Mucosa of descending colon (tissue), 3 donors: ENCODE results near the gene ATG10. TPM values are rescaled to one million over a fixed set of nuclear protein-coding genes. Genes with fewer than 3 reads are reported as not detected.

Experiments used
- ATAC-seq: fragments of 200-7000 bp; cut with Tn5 transposase; one replicate; pipeline ENCODE4 v1.9.1; 2020; ENCODE audit warnings: mild to moderate bottlenecking, moderate library complexity
- DNase-seq, 3 donors: peaks; one replicate each; pipeline ENCODE4 v3.0.0-alpha.2; 2020
- H3K36me3 ChIP-seq: fragments of 200-600 bp; one replicate; pipeline ENCODE4 v1.8.0; 2021; ENCODE audit warnings: low read depth, mild to moderate bottlenecking
- H3K4me1 ChIP-seq: fragments of 200-600 bp; one replicate; pipeline ENCODE4 v1.8.0; 2021; ENCODE audit warnings: low read depth, mild to moderate bottlenecking
- H3K4me3 ChIP-seq: fragments of 200-600 bp; one replicate; pipeline ENCODE4 v1.8.0; 2021; ENCODE audit warnings: mild to moderate bottlenecking
- H3K9me3 ChIP-seq: fragments of 200-600 bp; one replicate; pipeline ENCODE4 v1.8.0; 2021; ENCODE audit warnings: mild to moderate bottlenecking
- intact Hi-C, 2 donors: fragments of 100-400 bp; cut with DNase I in 1 of 2; cut with micrococcal nuclease in 1 of 2; formaldehyde crosslinking; loops; one replicate each; pipeline versions ENCODE4 v1.11.0 to v1.11.1; 2022; cut with DNase I, micrococcal nuclease
- total RNA-seq, 3 donors: library from RNA; stranded (reverse); fragmentation: NEBNext Ultra II Directional in 2 of 3; extraction: Animal tissue kit (Norgen Biotek cat#: 25700) in 2 of 3; gene quantifications; one replicate each; pipeline versions ENCODE4 v1.2.1 to v1.2.4, GENCODE V29; 2021 to 2023
- TF ChIP-seq, protein P1 (sequence below): fragments of 200-600 bp; IDR thresholded peaks from one replicate; pipeline ENCODE4 v1.8.0; 2022; ENCODE audit warnings: antibody characterized with exemption, mild to moderate bottlenecking
- donor health status: DM: no; HTN: no; CAD: no; lungs with moderate emphysema.
- donor health status: DM: no; HTN: no; CAD: no.
- donor health status: DM: no; HTN: yes; CAD: no.

Gene ATG10
- total RNA-seq, 3 donors from 2014 or later = 5.9 to 8.8 (median 7.0) TPM

DNA sequence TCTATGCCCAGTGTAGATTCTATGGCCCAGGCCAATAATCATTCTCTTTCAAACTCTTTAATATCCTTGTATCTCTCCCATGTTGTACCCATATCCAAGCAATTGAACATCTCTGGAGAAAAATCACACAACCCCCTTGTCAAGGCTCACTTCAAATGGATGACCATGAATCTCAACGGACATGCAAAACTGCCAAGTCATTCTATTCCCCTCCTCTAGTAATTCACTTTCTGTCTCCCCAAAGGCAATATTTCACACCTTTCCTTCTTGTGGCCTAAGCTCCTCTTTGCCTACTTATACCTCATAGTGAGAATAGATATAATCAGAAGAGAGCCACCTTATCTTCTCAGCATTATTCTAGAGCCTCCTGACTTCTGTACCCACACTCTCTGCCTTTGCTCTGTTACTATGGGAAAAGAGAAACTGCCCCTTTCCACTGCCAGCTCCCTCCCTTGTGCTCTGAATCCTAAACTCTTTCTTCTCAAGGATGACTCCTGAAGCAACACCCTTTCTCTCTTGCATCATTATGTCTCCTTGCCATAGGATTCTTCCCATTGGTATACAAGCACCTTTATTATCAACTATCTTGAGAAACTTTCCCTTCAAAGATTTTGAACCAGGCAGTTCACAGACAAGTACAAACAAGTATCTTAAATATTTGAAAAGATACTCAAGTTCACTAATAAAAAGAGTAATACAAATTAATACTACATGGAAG, 240.2 kb downstream of the ATG10 start:
- no peaks in the 10 kb centered on the region for H3K9me3 ChIP-seq
- ATAC-seq (no peak), DNase-seq (no peak)
- no peak overlapping the region for H3K4me3 ChIP-seq
- TF ChIP-seq, protein P1, sequence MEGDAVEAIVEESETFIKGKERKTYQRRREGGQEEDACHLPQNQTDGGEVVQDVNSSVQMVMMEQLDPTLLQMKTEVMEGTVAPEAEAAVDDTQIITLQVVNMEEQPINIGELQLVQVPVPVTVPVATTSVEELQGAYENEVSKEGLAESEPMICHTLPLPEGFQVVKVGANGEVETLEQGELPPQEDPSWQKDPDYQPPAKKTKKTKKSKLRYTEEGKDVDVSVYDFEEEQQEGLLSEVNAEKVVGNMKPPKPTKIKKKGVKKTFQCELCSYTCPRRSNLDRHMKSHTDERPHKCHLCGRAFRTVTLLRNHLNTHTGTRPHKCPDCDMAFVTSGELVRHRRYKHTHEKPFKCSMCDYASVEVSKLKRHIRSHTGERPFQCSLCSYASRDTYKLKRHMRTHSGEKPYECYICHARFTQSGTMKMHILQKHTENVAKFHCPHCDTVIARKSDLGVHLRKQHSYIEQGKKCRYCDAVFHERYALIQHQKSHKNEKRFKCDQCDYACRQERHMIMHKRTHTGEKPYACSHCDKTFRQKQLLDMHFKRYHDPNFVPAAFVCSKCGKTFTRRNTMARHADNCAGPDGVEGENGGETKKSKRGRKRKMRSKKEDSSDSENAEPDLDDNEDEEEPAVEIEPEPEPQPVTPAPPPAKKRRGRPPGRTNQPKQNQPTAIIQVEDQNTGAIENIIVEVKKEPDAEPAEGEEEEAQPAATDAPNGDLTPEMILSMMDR = no peak
- intact Hi-C loops = no loop called here
- H3K4me1 ChIP-seq = no peaks in the 10 kb centered on the region
- no peaks in the 10 kb centered on the region for H3K36me3 ChIP-seq

DNA sequence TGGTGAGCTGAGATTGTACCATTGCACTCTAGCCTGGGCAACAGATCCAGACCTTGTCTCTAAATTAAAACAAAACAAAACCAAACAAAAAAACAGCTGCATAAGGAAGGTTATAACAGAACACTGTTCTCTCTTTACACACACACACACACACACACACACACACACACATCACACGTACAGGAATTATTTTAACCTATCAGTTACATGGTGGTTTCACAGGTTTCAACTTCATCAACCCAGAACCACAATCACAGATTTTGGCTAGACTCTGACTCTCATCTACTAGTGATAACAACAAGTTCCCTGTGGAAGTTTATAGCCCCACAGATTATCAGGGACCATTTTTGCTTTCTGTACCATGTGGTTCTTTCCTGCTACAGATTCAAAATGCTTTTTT, 246.1 kb downstream of the ATG10 start:
- H3K9me3 ChIP-seq = no peaks in the 10 kb centered on the region
- DNase-seq = no peak
- TF ChIP-seq, protein P1 = no peak
- no peaks in the 10 kb centered on the region for H3K36me3 ChIP-seq
- no peaks in the 10 kb centered on the region for H3K4me1 ChIP-seq
- ATAC-seq = no peak
- intact Hi-C loops = no loop called here
- H3K4me3 ChIP-seq = no peak overlapping the region

DNA sequence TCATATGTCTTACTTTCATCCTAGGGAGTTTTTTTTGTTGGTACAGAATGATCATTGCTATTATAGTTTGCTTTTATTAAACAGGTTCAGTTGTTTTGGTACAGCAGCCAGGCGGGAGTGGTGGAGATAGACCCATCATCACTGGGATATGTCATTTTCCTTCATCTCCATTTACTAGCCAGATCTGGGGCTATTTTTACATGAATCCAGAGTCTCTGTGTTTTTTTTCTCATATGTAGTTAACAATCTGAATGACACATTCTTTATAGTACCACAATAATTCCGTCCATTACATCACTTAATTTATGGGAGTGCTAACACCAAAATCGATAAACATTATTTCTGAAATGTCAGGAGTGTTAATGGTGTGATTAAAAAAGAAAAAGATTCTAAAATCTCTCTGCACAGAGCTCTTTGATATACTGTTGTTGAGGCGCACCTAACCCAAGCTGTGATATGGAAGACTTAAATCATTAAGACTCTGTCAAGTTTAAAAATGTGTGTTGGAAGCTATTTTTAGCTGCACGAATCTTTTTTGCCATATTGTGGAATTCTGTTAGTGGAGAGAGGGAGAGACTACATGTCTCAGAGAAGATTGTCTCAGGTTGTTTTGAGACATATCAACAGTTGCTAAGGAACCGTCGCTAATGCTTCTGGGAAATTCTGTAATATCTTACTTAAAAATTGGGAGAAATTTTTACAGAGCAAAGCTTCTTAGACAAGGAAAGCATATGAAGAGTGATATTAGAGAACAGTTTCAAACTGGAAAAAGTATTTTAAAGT, 246.7 kb downstream of the ATG10 start:
- ATAC-seq (no peak), DNase-seq (no peak)
- TF ChIP-seq, protein P1 = no peak
- Histone ChIP-seq H3K4me3 (no peak overlapping the region), H3K4me1 (no peaks in the 10 kb centered on the region), H3K9me3 (no peaks in the 10 kb centered on the region), H3K36me3 (no peaks in the 10 kb centered on the region)
- intact Hi-C loops = no loop called here

DNA sequence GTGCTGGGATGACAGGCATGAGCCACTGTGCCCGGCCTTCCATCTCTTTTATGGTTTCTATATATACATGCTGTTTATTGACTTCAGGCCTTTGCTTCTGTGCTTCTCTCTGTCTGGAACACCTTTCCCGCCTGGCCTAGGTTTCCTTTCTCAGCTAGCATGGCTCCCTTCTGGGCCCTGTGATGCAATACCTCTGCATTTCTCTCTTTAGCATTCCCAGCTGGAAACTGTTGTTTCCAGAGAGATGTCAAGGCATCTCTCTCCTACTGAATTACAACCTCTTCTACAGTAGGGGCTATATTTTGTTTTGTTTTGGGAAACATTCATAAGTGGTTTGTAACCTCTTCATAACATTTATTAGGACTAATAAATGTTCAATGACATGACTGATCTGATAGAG, 249.2 kb downstream of the ATG10 start:
- DNase-seq (no peak), ATAC-seq (no peak)
- Histone ChIP-seq H3K9me3 (no peaks in the 10 kb centered on the region), H3K36me3 (no peaks in the 10 kb centered on the region), H3K4me1 (no peaks in the 10 kb centered on the region), H3K4me3 (no peak overlapping the region)
- intact Hi-C loops = loop anchor here in 1 of 2 donors (10.0 kb wide), 1 partner anchor 796 kb away; no protein-coding TSS in a partner anchor
- TF ChIP-seq, protein P1 = no peak

DNA sequence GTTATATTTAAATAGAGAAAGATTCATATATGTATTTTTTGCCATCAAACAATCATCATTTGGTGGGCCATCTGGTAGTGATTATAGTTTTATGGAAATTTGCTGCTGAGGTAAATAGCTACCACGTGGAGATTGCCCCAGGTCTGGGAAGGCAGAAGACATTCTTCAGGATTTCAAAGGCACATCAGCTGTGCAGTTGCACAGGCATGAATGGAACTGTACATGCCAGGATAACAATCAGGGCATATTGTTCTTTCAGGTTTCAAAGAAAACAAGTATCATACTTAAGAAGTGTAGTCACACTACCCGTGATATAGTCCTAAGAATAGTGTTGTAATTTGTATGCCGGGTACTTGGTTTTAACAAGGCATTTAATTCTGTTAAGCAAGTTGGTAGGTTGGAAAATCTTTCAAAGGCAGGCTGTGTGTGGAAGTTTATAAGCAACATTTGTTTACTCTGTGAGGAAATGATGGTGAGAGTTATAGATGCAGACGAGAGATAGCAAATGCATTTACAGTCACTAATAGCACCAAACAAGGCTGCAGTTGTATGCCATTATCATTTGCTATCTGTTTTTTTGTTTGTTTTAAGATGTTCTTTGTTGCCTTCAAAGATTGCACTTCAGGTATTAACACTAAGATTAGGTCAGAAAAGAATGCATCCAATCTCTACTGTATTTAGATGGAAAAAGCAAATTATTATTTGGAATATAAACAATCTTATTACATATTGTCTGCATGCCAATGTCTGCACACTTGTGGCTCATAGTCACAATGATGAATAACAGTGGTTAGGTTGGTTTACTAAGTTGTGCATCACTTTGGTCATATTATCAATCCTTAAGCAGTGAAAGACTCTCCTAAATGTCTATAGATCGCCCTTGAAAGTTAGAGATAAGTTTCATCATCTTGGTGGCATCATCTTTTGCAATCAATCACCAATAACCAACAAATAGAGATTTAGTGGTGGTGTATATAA, 251.1 kb downstream of the ATG10 start:
- Histone ChIP-seq H3K9me3 (no peaks in the 10 kb centered on the region), H3K4me1 (no peaks in the 10 kb centered on the region), H3K36me3 (no peaks in the 10 kb centered on the region), H3K4me3 (no peak overlapping the region)
- intact Hi-C loops = loop anchor here in 1 of 2 donors (10.0 kb wide), 1 partner anchor 798 kb away; no protein-coding TSS in a partner anchor
- DNase-seq = no peak
- no peak for ATAC-seq
- TF ChIP-seq, protein P1 = no peak
